ENCODE results near the gene VWA3A. TPM values are rescaled to one million over a fixed set of nuclear protein-coding genes. Genes with fewer than 3 reads are reported as not detected.
A peak's percentile ranks its signal among the peaks of the same experiment; 100 is the strongest.
"Not testable (repeated sequence)": the region's sequence is repeated elsewhere in the genome, so short reads cannot be mapped to it uniquely, and the experiment has no call there.

The VWA3A gene
- total RNA-seq, 1 donor: not detected

GRCh38 chr16:22088642-22089041, 3.7 kb upstream of the VWA3A start:
- no peak for DNase-seq (ENCODE audit: low read depth in 2 of 3, low spot score in 2 of 3)

- no peak for DNase-seq (ENCODE audit: low read depth in 2 of 3, low spot score in 2 of 3)
Measured at GRCh38 chr16:22089910-22090309, 2.4 kb upstream of the VWA3A start.

- no peak for DNase-seq (ENCODE audit: low read depth in 2 of 3, low spot score in 2 of 3)
Measured at GRCh38 chr16:22091721-22092120, 620 bp upstream of the VWA3A start.

- no peak for DNase-seq (ENCODE audit: low read depth in 2 of 3, low spot score in 2 of 3)
Measured at GRCh38 chr16:22093331-22093730, 990 bp downstream of the VWA3A start.

GRCh38 chr16:22093996-22094395, 1.7 kb downstream of the VWA3A start:
- DNase-seq (ENCODE audit: low read depth in 2 of 3, low spot score in 2 of 3): no peak

- DNase-seq (ENCODE audit: low read depth in 2 of 3, low spot score in 2 of 3): peak in 2 of 3 donors; percentile 59 to 76
Measured at GRCh38 chr16:22098405-22099255, 6.3 kb downstream of the VWA3A start.

- DNase-seq (ENCODE audit: low read depth in 2 of 3, low spot score in 2 of 3): no peak
Measured at GRCh38 chr16:22099256-22099975, 7.1 kb downstream of the VWA3A start.

- DNase-seq (ENCODE audit: low read depth in 2 of 3, low spot score in 2 of 3): no peak
Measured at GRCh38 chr16:22103441-22103840, 11.1 kb downstream of the VWA3A start.

GRCh38 chr16:22109258-22109898, 17.0 kb downstream of the VWA3A start:
- peak in 1 of 3 donors; percentile 11 for DNase-seq (ENCODE audit: low read depth in 2 of 3, low spot score in 2 of 3)

- not testable (repeated sequence) for DNase-seq (ENCODE audit: low read depth in 2 of 3, low spot score in 2 of 3)
Measured at GRCh38 chr16:22111629-22112028, 19.3 kb downstream of the VWA3A start.

GRCh38 chr16:22116095-22116700, 23.9 kb downstream of the VWA3A start:
- DNase-seq (ENCODE audit: low read depth in 2 of 3, low spot score in 2 of 3): no peak

GRCh38 chr16:22117609-22118008, 25.3 kb downstream of the VWA3A start:
- no peak for DNase-seq (ENCODE audit: low read depth in 2 of 3, low spot score in 2 of 3)

- no peak for DNase-seq (ENCODE audit: low read depth in 2 of 3, low spot score in 2 of 3)
Measured at GRCh38 chr16:22120440-22120839, 28.1 kb downstream of the VWA3A start.

GRCh38 chr16:22122239-22122638, 29.9 kb downstream of the VWA3A start:
- DNase-seq (ENCODE audit: low read depth in 2 of 3, low spot score in 2 of 3): no peak

GRCh38 chr16:22123146-22123545, 30.8 kb downstream of the VWA3A start:
- DNase-seq (ENCODE audit: low read depth in 2 of 3, low spot score in 2 of 3): no peak

GRCh38 chr16:22123759-22124490, 31.6 kb downstream of the VWA3A start:
- no peak for DNase-seq (ENCODE audit: low read depth in 2 of 3, low spot score in 2 of 3)

GRCh38 chr16:22124583-22125284, 32.4 kb downstream of the VWA3A start:
- no peak for DNase-seq (ENCODE audit: low read depth in 2 of 3, low spot score in 2 of 3)

- DNase-seq (ENCODE audit: low read depth in 2 of 3, low spot score in 2 of 3): no peak
Measured at GRCh38 chr16:22126037-22126558, 33.8 kb downstream of the VWA3A start.

GRCh38 chr16:22128537-22128936, 36.2 kb downstream of the VWA3A start:
- not testable (repeated sequence) for DNase-seq (ENCODE audit: low read depth in 2 of 3, low spot score in 2 of 3)
